DOHH2 (cell line): ENCODE data around the gene CFAP58.

Experiments
- H3F3A ChIP-seq: fragments of 200-600 bp; sonication (generic), shearing (Covaris generic); 2 replicates; pipeline ENCODE4 v1.6.0; 2016; ENCODE audit warnings: antibody characterized with exemption, mild to moderate bottlenecking; ENCODE audit not compliant: control insufficient read depth, insufficient read depth
- H3K27ac ChIP-seq: fragments of 200-600 bp; sonication (generic); 2 replicates; pipeline ENCODE4 v1.5.1; 2014; ENCODE audit warnings: low read depth, mild to moderate bottlenecking, low read length, moderate library complexity
- H3K27me3 ChIP-seq: fragments of 200-600 bp; sonication (generic); 2 replicates; pipeline ENCODE4 v1.6.1; 2014; ENCODE audit warnings: mild to moderate bottlenecking, low read length, mixed read lengths; ENCODE audit not compliant: control insufficient read depth
- H3K36me3 ChIP-seq: fragments of 200-600 bp; sonication (generic); 2 replicates; pipeline ENCODE4 v1.6.1; 2014; ENCODE audit warnings: mild to moderate bottlenecking, low read length, moderate library complexity, mixed read lengths; ENCODE audit not compliant: control insufficient read depth
- H3K4me1 ChIP-seq: fragments of 200-600 bp; sonication (generic); 2 replicates; pipeline ENCODE4 v1.6.1; 2014; ENCODE audit warnings: mild to moderate bottlenecking, low read length, mixed read lengths; ENCODE audit not compliant: control insufficient read depth
- H3K4me2 ChIP-seq: fragments of 200-600 bp; sonication (generic); 2 replicates; pipeline ENCODE4 v1.6.0; 2014; ENCODE audit warnings: mild to moderate bottlenecking, low read length, moderate library complexity
- H3K4me3 ChIP-seq: fragments of 200-600 bp; sonication (generic); 2 replicates; pipeline ENCODE4 v1.5.1; 2014; ENCODE audit warnings: mild to moderate bottlenecking, low read length, mixed read lengths
- H3K79me2 ChIP-seq: fragments of 200-600 bp; sonication (generic); 2 replicates; pipeline ENCODE4 v1.6.1; 2014; ENCODE audit warnings: mild to moderate bottlenecking, low read length, mixed read lengths; ENCODE audit not compliant: control insufficient read depth
- H3K9me2 ChIP-seq: fragments of 200-600 bp; sonication (generic); replicated peaks from 2 replicates; pipeline ENCODE4 v1.6.1; 2014; ENCODE audit warnings: mild to moderate bottlenecking, low read length, mixed read lengths; ENCODE audit not compliant: control insufficient read depth
- H3K9me3 ChIP-seq: fragments of 200-600 bp; sonication (generic); 2 replicates; pipeline ENCODE4 v1.6.1; 2014; ENCODE audit warnings: antibody characterized with exemption, low read length, mixed read lengths; ENCODE audit not compliant: control insufficient read depth, insufficient read depth
- H4K20me1 ChIP-seq: fragments of 200-600 bp; sonication (generic); 2 replicates; pipeline ENCODE4 v1.6.0; 2014; ENCODE audit warnings: low read depth, mild to moderate bottlenecking, antibody characterized with exemption, low read length, moderate library complexity; ENCODE audit not compliant: control insufficient read depth, insufficient read depth
- EZH2phosphoT487 ChIP-seq: fragments of 200-600 bp; sonication (generic); IDR thresholded peaks from 2 replicates; pipeline ENCODE4 v1.6.1; 2017; ENCODE audit warnings: borderline replicate concordance, mild to moderate bottlenecking, antibody characterized with exemption, low read length, moderate library complexity, mixed read lengths
- TF ChIP-seq, protein P1 (sequence below): fragments of 200-600 bp; sonication (generic); IDR thresholded peaks from one replicate; pipeline ENCODE4 v1.5.1; 2014; ENCODE audit warnings: antibody characterized with exemption, mild to moderate bottlenecking, low read depth, low read length; ENCODE audit not compliant: poor library complexity, severe bottlenecking

CFAP58 gene

GRCh38 chr10:104446151-104446550 lies 92.5 kb downstream of the CFAP58 start:
- H3K79me2 ChIP-seq, result no peaks in the 10 kb centered on the region
- no peaks in the 10 kb centered on the region for H3K36me3 ChIP-seq
- H3K27ac ChIP-seq, result no peak overlapping the region
- no peak for TF ChIP-seq EZH2phosphoT487
- TF ChIP-seq, protein P1, sequence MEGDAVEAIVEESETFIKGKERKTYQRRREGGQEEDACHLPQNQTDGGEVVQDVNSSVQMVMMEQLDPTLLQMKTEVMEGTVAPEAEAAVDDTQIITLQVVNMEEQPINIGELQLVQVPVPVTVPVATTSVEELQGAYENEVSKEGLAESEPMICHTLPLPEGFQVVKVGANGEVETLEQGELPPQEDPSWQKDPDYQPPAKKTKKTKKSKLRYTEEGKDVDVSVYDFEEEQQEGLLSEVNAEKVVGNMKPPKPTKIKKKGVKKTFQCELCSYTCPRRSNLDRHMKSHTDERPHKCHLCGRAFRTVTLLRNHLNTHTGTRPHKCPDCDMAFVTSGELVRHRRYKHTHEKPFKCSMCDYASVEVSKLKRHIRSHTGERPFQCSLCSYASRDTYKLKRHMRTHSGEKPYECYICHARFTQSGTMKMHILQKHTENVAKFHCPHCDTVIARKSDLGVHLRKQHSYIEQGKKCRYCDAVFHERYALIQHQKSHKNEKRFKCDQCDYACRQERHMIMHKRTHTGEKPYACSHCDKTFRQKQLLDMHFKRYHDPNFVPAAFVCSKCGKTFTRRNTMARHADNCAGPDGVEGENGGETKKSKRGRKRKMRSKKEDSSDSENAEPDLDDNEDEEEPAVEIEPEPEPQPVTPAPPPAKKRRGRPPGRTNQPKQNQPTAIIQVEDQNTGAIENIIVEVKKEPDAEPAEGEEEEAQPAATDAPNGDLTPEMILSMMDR, result no peak
- H3K4me1 ChIP-seq, result no peaks in the 10 kb centered on the region
- H3K9me3 ChIP-seq, result no peaks in the 10 kb centered on the region
- no peaks in the 10 kb centered on the region for H3F3A ChIP-seq
- no peak overlapping the region for H3K4me3 ChIP-seq
- H3K27me3 ChIP-seq, result 0 out of 2 replicates have a peak, but pooled peaks cover 2% of the 10 kb centered on the region
- no peaks in the 10 kb centered on the region for H3K9me2 ChIP-seq
- H4K20me1 ChIP-seq, result no peaks in the 10 kb centered on the region
- H3K4me2 ChIP-seq, result no peak overlapping the region

- no peaks in the 10 kb centered on the region for H3K9me3 ChIP-seq
Observed at GRCh38 chr10:104447331-104447730, 93.7 kb downstream of the CFAP58 start.

GRCh38 chr10:104447906-104448305 lies 94.3 kb downstream of the CFAP58 start:
- Histone ChIP-seq H3K27me3 (0 out of 2 replicates have a peak, but pooled peaks cover 2% of the 10 kb centered on the region), H3K9me2 (no peaks in the 10 kb centered on the region), H3K9me3 (no peaks in the 10 kb centered on the region), H3K27ac (no peak overlapping the region), H3K36me3 (no peaks in the 10 kb centered on the region), H3K4me3 (no peak overlapping the region), H3K79me2 (no peaks in the 10 kb centered on the region), H3F3A (no peaks in the 10 kb centered on the region), H3K4me2 (no peak overlapping the region), H4K20me1 (no peaks in the 10 kb centered on the region), H3K4me1 (no peaks in the 10 kb centered on the region)
- TF ChIP-seq EZH2phosphoT487, result no peak
- TF ChIP-seq, protein P1, result no peak

More at GRCh38 chr10:104447331-104447730, 93.7 kb downstream of the CFAP58 start:
- Histone ChIP-seq H3K27me3 (0 out of 2 replicates have a peak, but pooled peaks cover 2% of the 10 kb centered on the region), H3K9me2 (no peaks in the 10 kb centered on the region), H3K4me1 (no peaks in the 10 kb centered on the region), H3K27ac (no peak overlapping the region), H3F3A (no peaks in the 10 kb centered on the region), H3K4me3 (no peak overlapping the region), H3K79me2 (no peaks in the 10 kb centered on the region), H4K20me1 (no peaks in the 10 kb centered on the region), H3K4me2 (no peak overlapping the region), H3K36me3 (no peaks in the 10 kb centered on the region)
- TF ChIP-seq, protein P1, result no peak
- no peak for TF ChIP-seq EZH2phosphoT487
